Cardiac fibroblast (primary cell): ENCODE measurements around the gene GNG12.

Experiments used
- DNase-seq, 2 donors: peaks; one replicate each; pipeline versions ENCODE4 v3.0.0 to v3.0.0-alpha.2; 2010; ENCODE audit warnings: low read depth in 2 of 2
- H3K4me3 ChIP-seq, 2 donors: replicated peaks in 1 of 2; 1 replicate in 1 of 2; 2 replicates in 1 of 2; pipeline ENCODE4 v1.5.1; 2011; ENCODE audit warnings: low read depth in 2 of 2, low read length in 2 of 2, mild to moderate bottlenecking in 2 of 2, moderate library complexity in 1 of 2
- CTCF ChIP-seq: IDR thresholded peaks from one replicate; pipeline ENCODE4 v1.5.1; 2011; ENCODE audit warnings: low read depth, mild to moderate bottlenecking, low read length, inconsistent platforms

Gene GNG12

GRCh38 chr1:67721650-67722291 is 111.5 kb downstream of the GNG12 start:
- no peak for DNase-seq
- no peak overlapping the region for H3K4me3 ChIP-seq
- no peak for TF ChIP-seq CTCF

- no peak for TF ChIP-seq CTCF
- no peak overlapping the region for H3K4me3 ChIP-seq
- no peak for DNase-seq
Observed at GRCh38 chr1:67721112-67721511, 112.2 kb downstream of the GNG12 start.

GRCh38 chr1:67719329-67720196 is 113.7 kb downstream of the GNG12 start:
- DNase-seq, result no peak
- H3K4me3 ChIP-seq, result no peak overlapping the region
- TF ChIP-seq CTCF, result no peak

- peak in 1 of 2 donors; percentile 45 for DNase-seq
Observed at GRCh38 chr1:67717876-67718275, 115.4 kb downstream of the GNG12 start.

GRCh38 chr1:67716800-67717199 is 116.5 kb downstream of the GNG12 start:
- H3K4me3 ChIP-seq, result no peak overlapping the region
- DNase-seq, result peak; percentile 61 to 64
- TF ChIP-seq CTCF, result no peak

More at GRCh38 chr1:67717876-67718275, 115.4 kb downstream of the GNG12 start:
- TF ChIP-seq CTCF, result no peak
- H3K4me3 ChIP-seq, result no peak overlapping the region

- no peak overlapping the region for H3K4me3 ChIP-seq
- no peak for DNase-seq
- no peak for TF ChIP-seq CTCF
Observed at GRCh38 chr1:67715819-67716218, 117.4 kb downstream of the GNG12 start.
